OCI-LY7 (cell line): ENCODE results near the gene TSNAX. TPM values are rescaled to one million over a fixed set of nuclear protein-coding genes. Genes with fewer than 3 reads are reported as not detected.

ENCODE experiments used
- BruUV-seq: library from RNA; stranded (reverse); fragments of 400-500 nt; replicated peaks from 2 replicates; lab custom pipeline; 2021; lab: Mats Ljungman, UMichigan
- CTCF ChIA-PET: fragments of 300-600 bp; sonication (Branson Sonifier 250); formaldehyde crosslinking; loops from one replicate; lab custom pipeline; 2022; ENCODE audit warnings: antibody characterized with exemption; ENCODE audit not compliant: unreplicated experiment; lab: Charles Lee
- POLR2A ChIA-PET: fragments of 300-600 bp; sonication (Branson Sonifier 250); formaldehyde crosslinking; loops from one replicate; lab custom pipeline; 2022; ENCODE audit warnings: antibody characterized with exemption; lab: Charles Lee
- DNase-seq: peaks from one replicate; pipeline ENCODE4 v3.0.0-alpha.2; 2015; ENCODE audit warnings: low spot score
- H2AFZ ChIP-seq: fragments of 200-600 bp; sonication (generic), shearing (Covaris generic); 2 replicates; pipeline ENCODE4 v1.6.1; 2014; ENCODE audit warnings: mild to moderate bottlenecking, antibody characterized with exemption, low read length, moderate library complexity
- H3K27ac ChIP-seq: fragments of 200-600 bp; sonication (generic); 2 replicates; pipeline ENCODE4 v1.5.1; 2014; ENCODE audit warnings: mixed run types, low read depth, mild to moderate bottlenecking, moderate library complexity, low read length, inconsistent platforms; ENCODE audit not compliant: poor library complexity, severe bottlenecking
- H3K36me3 ChIP-seq: fragments of 200-600 bp; sonication (generic); 2 replicates; pipeline ENCODE4 v1.6.1; 2014; ENCODE audit warnings: mild to moderate bottlenecking, antibody characterized with exemption, low read length, moderate library complexity, mixed read lengths; ENCODE audit not compliant: insufficient read depth
- H3K4me1 ChIP-seq: fragments of 200-600 bp; sonication (generic); 2 replicates; pipeline ENCODE4 v1.5.1; 2014; ENCODE audit warnings: mild to moderate bottlenecking, low read length; ENCODE audit not compliant: insufficient read depth, poor library complexity, severe bottlenecking
- H3K4me2 ChIP-seq: fragments of 200-600 bp; sonication (generic); 2 replicates; pipeline ENCODE4 v1.6.1; 2014; ENCODE audit warnings: mild to moderate bottlenecking, low read length
- H3K4me3 ChIP-seq: fragments of 200-600 bp; sonication (generic); 2 replicates; pipeline ENCODE4 v1.5.1; 2014; ENCODE audit warnings: mild to moderate bottlenecking, low read depth, low read length; ENCODE audit not compliant: poor library complexity, severe bottlenecking
- H3K79me2 ChIP-seq: fragments of 200-600 bp; sonication (generic); 2 replicates; pipeline ENCODE4 v1.6.1; 2016; ENCODE audit warnings: low read depth, mild to moderate bottlenecking, low read length, moderate library complexity, mixed read lengths; ENCODE audit not compliant: insufficient read depth
- H3K9me2 ChIP-seq: fragments of 200-600 bp; sonication (generic); 2 replicates; pipeline ENCODE4 v1.6.1; 2016; ENCODE audit warnings: mild to moderate bottlenecking, low read length, mixed read lengths; ENCODE audit not compliant: insufficient read depth
- H3K9me3 ChIP-seq: fragments of 200-600 bp; sonication (generic); 2 replicates; pipeline ENCODE4 v1.6.1; 2014; ENCODE audit warnings: mild to moderate bottlenecking, mixed run types, low read length, mixed read lengths
- H4K20me1 ChIP-seq: fragments of 200-600 bp; sonication (generic); 2 replicates; pipeline ENCODE4 v1.6.1; 2014; ENCODE audit warnings: mild to moderate bottlenecking, antibody characterized with exemption, low read length, moderate library complexity, mixed read lengths; ENCODE audit not compliant: insufficient read depth
- EZH2phosphoT487 ChIP-seq: fragments of 200-600 bp; sonication (generic); IDR thresholded peaks from 2 replicates; pipeline ENCODE4 v1.6.1; 2018; ENCODE audit warnings: low read depth, borderline replicate concordance, mild to moderate bottlenecking, mixed run types, antibody characterized with exemption, low read length, moderate library complexity, mixed read lengths
- intact Hi-C: fragments of 100-400 bp; cut with micrococcal nuclease; formaldehyde crosslinking; loops from one replicate; pipeline ENCODE4 v1.10.0; 2022; ENCODE audit not compliant: unreplicated experiment
- total RNA-seq, 2 experiments: library from RNA; depleted of rRNA in 1 of 2; stranded (reverse); fragments of >200 nt in 1 of 2; shearing (Covaris generic) in 1 of 2; gene quantifications; 2 replicates each; pipeline ENCODE4 v1.2.3, GENCODE V29; 2014 to 2022
- TF ChIP-seq, protein P1 (sequence below): fragments of 200-600 bp; sonication (generic); conservative IDR thresholded peaks from 2 replicates; pipeline ENCODE4 v1.5.1; 2014; ENCODE audit warnings: mild to moderate bottlenecking, antibody characterized with exemption, low read length, moderate library complexity, mixed read lengths

Gene TSNAX
- total RNA-seq, 2 experiments from 2014 or later: 17.8 to 31.3 TPM

DNA sequence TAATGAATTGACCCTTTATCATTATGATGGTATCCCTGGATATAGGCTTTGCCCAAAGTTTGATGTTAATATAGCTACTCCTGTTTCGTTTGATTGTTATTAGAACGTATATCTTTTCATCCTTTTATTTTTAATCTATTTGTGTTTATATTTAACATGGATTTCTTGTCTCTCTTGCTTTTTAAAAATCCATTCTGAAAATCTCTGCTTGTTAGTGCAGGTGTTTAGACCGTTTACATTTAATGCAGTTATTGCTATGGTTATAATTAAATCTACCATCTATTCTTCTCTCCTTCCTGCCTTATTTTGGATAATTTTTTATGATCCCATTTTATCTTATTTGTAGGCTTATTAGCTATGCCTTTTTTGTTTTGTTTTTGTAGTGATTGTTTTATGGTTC lies 12.4 kb downstream of the TSNAX start:
- intact Hi-C loops: no loop called here
- Histone ChIP-seq H3K9me2 (no peaks in the 10 kb centered on the region), H3K9me3 (peaks cover 27% of the 10 kb centered on the region; the same call in 1 of the 2 replicates), H4K20me1 (no peaks in the 10 kb centered on the region), H3K4me2 (no peak overlapping the region), H3K27ac (no peak overlapping the region), H2AFZ (no peak overlapping the region), H3K36me3 (peaks cover 90% of the 10 kb centered on the region), H3K79me2 (peaks cover 4% of the 10 kb centered on the region; the same call in 1 of the 2 replicates), H3K4me1 (no peaks in the 10 kb centered on the region), H3K4me3 (no peak overlapping the region)
- TF ChIP-seq EZH2phosphoT487: no peak
- TF ChIP-seq, protein P1, sequence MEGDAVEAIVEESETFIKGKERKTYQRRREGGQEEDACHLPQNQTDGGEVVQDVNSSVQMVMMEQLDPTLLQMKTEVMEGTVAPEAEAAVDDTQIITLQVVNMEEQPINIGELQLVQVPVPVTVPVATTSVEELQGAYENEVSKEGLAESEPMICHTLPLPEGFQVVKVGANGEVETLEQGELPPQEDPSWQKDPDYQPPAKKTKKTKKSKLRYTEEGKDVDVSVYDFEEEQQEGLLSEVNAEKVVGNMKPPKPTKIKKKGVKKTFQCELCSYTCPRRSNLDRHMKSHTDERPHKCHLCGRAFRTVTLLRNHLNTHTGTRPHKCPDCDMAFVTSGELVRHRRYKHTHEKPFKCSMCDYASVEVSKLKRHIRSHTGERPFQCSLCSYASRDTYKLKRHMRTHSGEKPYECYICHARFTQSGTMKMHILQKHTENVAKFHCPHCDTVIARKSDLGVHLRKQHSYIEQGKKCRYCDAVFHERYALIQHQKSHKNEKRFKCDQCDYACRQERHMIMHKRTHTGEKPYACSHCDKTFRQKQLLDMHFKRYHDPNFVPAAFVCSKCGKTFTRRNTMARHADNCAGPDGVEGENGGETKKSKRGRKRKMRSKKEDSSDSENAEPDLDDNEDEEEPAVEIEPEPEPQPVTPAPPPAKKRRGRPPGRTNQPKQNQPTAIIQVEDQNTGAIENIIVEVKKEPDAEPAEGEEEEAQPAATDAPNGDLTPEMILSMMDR: no peak
- DNase-seq: no peak
- POLR2A ChIA-PET: interaction anchor here (0.6 to 0.7 kb wide), 2 partner anchors 67 to 95 kb away, joined by 3 read pairs; no protein-coding TSS in a partner anchor
- CTCF ChIA-PET: interaction anchor here (1.1 kb wide), 1 partner anchor 10 kb away, joined by 3 read pairs; no protein-coding TSS in a partner anchor
- BruUV-seq: no TSS peak

DNA sequence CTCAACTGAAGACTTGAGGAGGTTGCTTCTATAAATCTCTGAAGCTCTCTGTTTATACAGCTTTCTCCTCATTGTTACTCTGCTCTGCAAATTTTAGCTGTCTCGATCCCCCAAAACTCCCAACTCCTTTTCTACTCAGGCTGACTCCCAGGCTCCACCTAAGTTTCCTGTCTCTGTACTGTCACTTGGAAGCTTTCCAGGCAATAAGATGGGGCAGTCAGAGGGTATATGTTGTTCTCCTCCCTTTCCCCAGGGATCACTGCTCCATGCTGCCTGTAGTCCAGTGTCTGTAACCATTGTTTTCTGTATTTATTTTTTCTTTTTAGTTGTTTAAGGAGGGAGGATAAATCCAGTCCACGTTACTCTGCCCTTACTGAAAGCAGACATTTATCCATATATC lies 13.4 kb downstream of the TSNAX start:
- Histone ChIP-seq H3K36me3 (peaks cover 80% of the 10 kb centered on the region), H3K4me2 (no peak overlapping the region), H3K9me2 (no peaks in the 10 kb centered on the region), H2AFZ (no peak overlapping the region), H3K4me1 (no peaks in the 10 kb centered on the region), H3K79me2 (no peaks in the 10 kb centered on the region), H3K4me3 (no peak overlapping the region), H3K27ac (no peak overlapping the region), H3K9me3 (peaks cover 27% of the 10 kb centered on the region; the same call in 1 of the 2 replicates), H4K20me1 (no peaks in the 10 kb centered on the region)
- BruUV-seq: no TSS peak
- ChIA-PET CTCF (interaction anchor here (1.1 kb wide), 1 partner anchor 11 kb away, joined by 3 read pairs; no protein-coding TSS in a partner anchor), POLR2A (no interaction called here)
- intact Hi-C loops: no loop called here
- no peak for DNase-seq
- no peak for TF ChIP-seq EZH2phosphoT487
- TF ChIP-seq, protein P1: no peak

DNA sequence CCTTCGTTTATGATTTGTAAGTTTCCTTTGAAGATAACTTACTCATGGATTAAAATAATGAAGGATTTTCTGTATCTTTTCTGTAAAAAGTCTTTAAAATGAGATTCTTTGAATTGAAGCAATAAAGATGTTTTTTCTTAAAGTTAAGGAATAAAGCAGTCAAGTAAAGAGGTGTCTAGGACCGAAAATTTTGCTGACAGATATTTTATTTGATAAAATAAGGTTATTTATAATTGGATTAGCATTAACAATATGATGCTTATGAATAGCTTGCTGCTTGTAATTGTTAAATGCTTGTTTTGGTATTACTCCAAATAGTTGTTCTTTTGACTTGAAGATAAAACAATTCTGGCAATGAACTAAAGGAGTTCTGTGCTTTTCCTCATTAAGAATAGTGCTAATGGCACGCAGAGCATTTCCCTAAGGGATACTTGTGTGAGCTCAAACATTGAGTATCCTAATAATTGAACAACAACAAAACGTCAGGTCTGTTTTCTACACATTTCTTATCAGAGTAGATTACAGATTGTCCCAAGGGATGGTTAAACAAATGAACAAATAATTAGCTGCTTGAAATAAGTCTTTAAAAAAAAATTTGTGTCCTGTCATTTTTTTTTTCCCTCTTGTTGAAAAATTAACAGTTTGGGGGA lies 16.6 kb downstream of the TSNAX start:
- peaks cover 18% of the 10 kb centered on the region; the same call in 1 of the 2 replicates for H3K9me3 ChIP-seq
- no peak overlapping the region for H2AFZ ChIP-seq
- no peak overlapping the region for H3K4me2 ChIP-seq
- H3K36me3 ChIP-seq: peaks cover 48% of the 10 kb centered on the region
- H4K20me1 ChIP-seq: no peaks in the 10 kb centered on the region
- TF ChIP-seq EZH2phosphoT487: no peak
- TF ChIP-seq, protein P1: no peak
- H3K27ac ChIP-seq: no peak overlapping the region
- ChIA-PET CTCF (no interaction called here), POLR2A (interaction anchor here (1.0 to 1.6 kb wide), 4 partner anchors 9 to 121 kb away, joined by 3 to 8 read pairs (median 3); no protein-coding TSS in a partner anchor)
- H3K4me1 ChIP-seq: no peaks in the 10 kb centered on the region
- intact Hi-C loops: no loop called here
- H3K79me2 ChIP-seq: no peaks in the 10 kb centered on the region
- no peak overlapping the region for H3K4me3 ChIP-seq
- no peak for DNase-seq
- no TSS peak for BruUV-seq
- no peaks in the 10 kb centered on the region for H3K9me2 ChIP-seq
